CD4-positive, CD25-positive, alpha-beta regulatory T cell (primary cell): ENCODE data around the gene PPY. TPM values are rescaled to one million over a fixed set of nuclear protein-coding genes. Genes with fewer than 3 reads are reported as not detected.
A peak's percentile ranks its signal among the peaks of the same experiment; 100 is the strongest.
"Not testable (repeated sequence)": the region's sequence is repeated elsewhere in the genome, so short reads cannot be mapped to it uniquely, and the experiment has no call there.

Source experiments
- ATAC-seq, 2 donors: fragments of 150-1000 bp; cut with Tn5 transposase; one replicate each; pipeline ENCODE4 v1.10.0; 2021; ENCODE audit warnings: low read depth in 2 of 2, moderate number of reproducible peaks in 2 of 2, moderate library complexity in 1 of 2
- DNase-seq, 3 donors: peaks; one replicate each; pipeline versions ENCODE4 v3.0.0 to v3.0.0-alpha.2; 2012 to 2022; ENCODE audit warnings: mixed read lengths in 1 of 3
- H3K27ac ChIP-seq: one replicate; pipeline ENCODE4 v1.7.0; 2013; ENCODE audit warnings: mild to moderate bottlenecking, low read length; ENCODE audit not compliant: insufficient read depth, poor library complexity, severe bottlenecking
- H3K27me3 ChIP-seq: one replicate; pipeline ENCODE4 v1.7.0; 2013; ENCODE audit warnings: low read length; ENCODE audit not compliant: control insufficient read depth, insufficient read depth
- H3K36me3 ChIP-seq: one replicate; pipeline ENCODE4 v1.7.0; 2013; ENCODE audit warnings: mild to moderate bottlenecking, low read length, moderate library complexity; ENCODE audit not compliant: control insufficient read depth, insufficient read depth
- H3K4me1 ChIP-seq: 2 replicates; pipeline ENCODE4 v1.7.0; 2013; ENCODE audit warnings: mild to moderate bottlenecking, low read length; ENCODE audit not compliant: insufficient read depth, control insufficient read depth, poor library complexity, severe bottlenecking
- H3K4me3 ChIP-seq: one replicate; pipeline ENCODE4 v1.7.0; 2013; ENCODE audit warnings: low read depth, mild to moderate bottlenecking, low read length, moderate library complexity
- H3K9me3 ChIP-seq, 2 experiments: 1 replicate in 1 of 2; 2 replicates in 1 of 2; pipeline ENCODE4 v1.7.0; 2013; ENCODE audit warnings: low read length in 2 of 2, mild to moderate bottlenecking in 1 of 2, moderate library complexity in 1 of 2; ENCODE audit not compliant: control insufficient read depth in 2 of 2
- H3K27ac Mint-ChIP-seq, 3 donors: one replicate each; pipeline ENCODE4 v1.8.0; 2020 to 2022; ENCODE audit warnings: mild to moderate bottlenecking in 3 of 3, mixed read lengths in 3 of 3, moderate library complexity in 2 of 3
- H3K27me3 Mint-ChIP-seq: one replicate; pipeline ENCODE4 v1.8.0; 2022; ENCODE audit warnings: mild to moderate bottlenecking, mixed read lengths
- H3K36me3 Mint-ChIP-seq: one replicate; pipeline ENCODE4 v1.8.0; 2020; ENCODE audit warnings: mixed read lengths
- H3K4me1 Mint-ChIP-seq, 4 donors: one replicate each; pipeline ENCODE4 v1.8.0; 2020 to 2022; ENCODE audit warnings: mixed read lengths in 4 of 4, mild to moderate bottlenecking in 1 of 4
- H3K4me3 Mint-ChIP-seq, 4 donors: one replicate each; pipeline ENCODE4 v1.8.0; 2020 to 2022; ENCODE audit warnings: mild to moderate bottlenecking in 4 of 4, mixed read lengths in 4 of 4, moderate library complexity in 3 of 4
- H3K9me3 Mint-ChIP-seq, 7 donors: one replicate each; pipeline ENCODE4 v1.8.0; 2020 to 2022; ENCODE audit warnings: mixed read lengths in 7 of 7, mild to moderate bottlenecking in 3 of 7, moderate library complexity in 2 of 7
- polyA plus RNA-seq, 4 donors: library from polyadenylated mRNA; unstranded; fragments of 300-500 nt; fragmentation: Illumina TruSeq; gene quantifications; one replicate each; pipeline ENCODE4 v1.2.3, GENCODE V29; 2021
- total RNA-seq: library from RNA; stranded (reverse); gene quantifications from one replicate; pipeline ENCODE4 v1.2.3, GENCODE V29; 2022

Gene PPY
- total and polyA plus RNA-seq, 5 donors from 2014 or later = not detected

- not testable (repeated sequence) for H3K27me3 ChIP-seq, H3K9me3 ChIP-seq, H3K36me3 ChIP-seq, H3K9me3 Mint-ChIP-seq, H3K36me3 Mint-ChIP-seq, H3K27me3 Mint-ChIP-seq
- Histone ChIP-seq H3K4me3 (peak overlapping the region; percentile 79), H3K4me1 (peaks cover 20% of the 10 kb centered on the region), H3K27ac (peak overlapping the region; percentile 14)
- DNase-seq (peak in 1 of 3 donors; percentile 44), ATAC-seq (peak; percentile 81 to 89)
- Mint-ChIP-seq H3K4me1 (peaks cover 10 to 21% (median 18%) of the 10 kb centered on the region in 4 donors), H3K27ac (peak overlapping the region; percentile 66 to 96 (median 84)), H3K4me3 (peak overlapping the region; percentile 77 to 94 (median 89))
Measured at GRCh38 chr17:43927929-43928328, 14.3 kb downstream of the PPY start.

GRCh38 chr17:43927060-43927864, 15.0 kb downstream of the PPY start:
- Mint-ChIP-seq H3K27me3 (peaks cover 5% of the 10 kb centered on the region), H3K9me3 (no peaks in the 10 kb centered on the region), H3K27ac (peak overlapping the region; percentile 84 to 96 (median 85)), H3K4me3 (peak overlapping the region; percentile 77 to 94 (median 90)), H3K4me1 (peaks cover 10 to 21% (median 18%) of the 10 kb centered on the region in 4 donors), H3K36me3 (no peaks in the 10 kb centered on the region)
- Histone ChIP-seq H3K4me3 (peak overlapping the region; percentile 79), H3K9me3 (no peaks in the 10 kb centered on the region), H3K27ac (no peak overlapping the region), H3K4me1 (peaks cover 20% of the 10 kb centered on the region), H3K36me3 (no peaks in the 10 kb centered on the region), H3K27me3 (no peaks in the 10 kb centered on the region)
- ATAC-seq = no peak
- DNase-seq = no peak

- H3K27me3 Mint-ChIP-seq = peaks cover 5% of the 10 kb centered on the region
- Histone ChIP-seq H3K27ac (no peak overlapping the region), H3K27me3 (no peaks in the 10 kb centered on the region), H3K4me1 (peaks cover 20% of the 10 kb centered on the region), H3K36me3 (no peaks in the 10 kb centered on the region), H3K9me3 (no peaks in the 10 kb centered on the region), H3K4me3 (no peak overlapping the region)
- DNase-seq = no peak
- H3K4me3 Mint-ChIP-seq = peak overlapping the region in 1 of 4 donors; percentile 31
- H3K9me3 Mint-ChIP-seq = no peaks in the 10 kb centered on the region
- no peaks in the 10 kb centered on the region for H3K36me3 Mint-ChIP-seq
- peaks cover 10 to 21% (median 18%) of the 10 kb centered on the region in 4 donors for H3K4me1 Mint-ChIP-seq
- peak overlapping the region in 1 of 3 donors; percentile 62 for H3K27ac Mint-ChIP-seq
- ATAC-seq = no peak
Measured at GRCh38 chr17:43924558-43924957, 17.7 kb downstream of the PPY start.

GRCh38 chr17:43920500-43921095, 21.7 kb downstream of the PPY start:
- Mint-ChIP-seq H3K4me1 (peaks cover 8 to 21% (median 13%) of the 10 kb centered on the region in 4 donors), H3K9me3 (no peaks in the 10 kb centered on the region), H3K4me3 (peak overlapping the region in 1 of 4 donors; percentile 24), H3K27me3 (no peaks in the 10 kb centered on the region), H3K36me3 (no peaks in the 10 kb centered on the region), H3K27ac (no peak overlapping the region)
- H3K27me3 ChIP-seq = no peaks in the 10 kb centered on the region
- no peaks in the 10 kb centered on the region for H3K36me3 ChIP-seq
- peaks cover 16% of the 10 kb centered on the region for H3K4me1 ChIP-seq
- H3K9me3 ChIP-seq = no peaks in the 10 kb centered on the region
- ATAC-seq (no peak), DNase-seq (no peak)
- no peak overlapping the region for H3K4me3 ChIP-seq
- H3K27ac ChIP-seq = no peak overlapping the region

GRCh38 chr17:43918026-43918389, 24.3 kb downstream of the PPY start:
- Mint-ChIP-seq H3K9me3 (no peaks in the 10 kb centered on the region), H3K27me3 (no peaks in the 10 kb centered on the region), H3K4me3 (peak overlapping the region; percentile 88 to 94 (median 90)), H3K4me1 (peaks cover 8 to 21% (median 13%) of the 10 kb centered on the region in 4 donors), H3K36me3 (no peaks in the 10 kb centered on the region), H3K27ac (no peak overlapping the region)
- no peak for ATAC-seq
- Histone ChIP-seq H3K36me3 (no peaks in the 10 kb centered on the region), H3K9me3 (no peaks in the 10 kb centered on the region), H3K4me3 (peak overlapping the region; percentile 57), H3K27ac (peak overlapping the region; percentile 23), H3K27me3 (no peaks in the 10 kb centered on the region), H3K4me1 (peaks cover 16% of the 10 kb centered on the region)
- DNase-seq = no peak

GRCh38 chr17:43917348-43918025, 24.8 kb downstream of the PPY start:
- Histone ChIP-seq H3K4me3 (peak overlapping the region; percentile 57), H3K27ac (peak overlapping the region; percentile 23), H3K36me3 (no peaks in the 10 kb centered on the region), H3K4me1 (peaks cover 16% of the 10 kb centered on the region), H3K27me3 (no peaks in the 10 kb centered on the region), H3K9me3 (no peaks in the 10 kb centered on the region)
- Mint-ChIP-seq H3K27ac (peak overlapping the region; percentile 66 to 77 (median 66)), H3K4me3 (peak overlapping the region; percentile 88 to 94 (median 90)), H3K4me1 (peaks cover 8 to 21% (median 13%) of the 10 kb centered on the region in 4 donors), H3K9me3 (no peaks in the 10 kb centered on the region), H3K27me3 (no peaks in the 10 kb centered on the region), H3K36me3 (no peaks in the 10 kb centered on the region)
- ATAC-seq (peak; percentile 63 to 73), DNase-seq (peak; percentile 23 to 76 (median 39))

- peak; percentile 12 to 44 for ATAC-seq
- peak overlapping the region; percentile 88 to 94 (median 90) for H3K4me3 Mint-ChIP-seq
- DNase-seq = no peak
- H3K36me3 Mint-ChIP-seq = no peaks in the 10 kb centered on the region
- no peak overlapping the region for H3K27ac ChIP-seq
- no peaks in the 10 kb centered on the region for H3K9me3 Mint-ChIP-seq
- peaks cover 8 to 21% (median 13%) of the 10 kb centered on the region in 4 donors for H3K4me1 Mint-ChIP-seq
- peak overlapping the region; percentile 66 to 77 (median 66) for H3K27ac Mint-ChIP-seq
- no peaks in the 10 kb centered on the region for H3K9me3 ChIP-seq
- H3K4me3 ChIP-seq = peak overlapping the region; percentile 57
- H3K36me3 ChIP-seq = no peaks in the 10 kb centered on the region
- H3K27me3 Mint-ChIP-seq = no peaks in the 10 kb centered on the region
- H3K27me3 ChIP-seq = no peaks in the 10 kb centered on the region
- H3K4me1 ChIP-seq = peaks cover 16% of the 10 kb centered on the region
Measured at GRCh38 chr17:43917016-43917347, 25.3 kb downstream of the PPY start.
